Spleen (tissue), 7 donors: Measurements from ENCODE around the gene TAS2R43.
"Not testable (repeated sequence)": the region's sequence is repeated elsewhere in the genome, so short reads cannot be mapped to it uniquely, and the experiment has no call there.

Source experiments
- CTCF ChIP-seq, 11 experiments: fragments of 200-600 bp in 7 of 11; fragments of 450-650 bp in 4 of 11; sonication (generic) in 4 of 11; IDR thresholded peaks in 8 of 11; conservative IDR thresholded peaks in 3 of 11; 1 replicate in 7 of 11; 2 replicates in 4 of 11; pipeline versions ENCODE4 v1.4.0 to v1.8.0; 2016 to 2021; ENCODE audit warnings: antibody characterized with exemption in 11 of 11, inconsistent platforms in 4 of 11, mild to moderate bottlenecking in 1 of 11
- POLR2A ChIP-seq, 3 donors: fragments of 450-650 bp; IDR thresholded peaks; one replicate each; pipeline ENCODE4 v1.5.1; 2017; ENCODE audit warnings: antibody characterized with exemption in 3 of 3, mild to moderate bottlenecking in 1 of 3
- donor health status: DM: no; HTN: no; CAD: no; lungs with moderate emphysema.
- donor health status: DM: no; HTN: no; CAD: no.
- donor health status: DM: no; HTN: no; CAD: no.

GRCh38 chr12:11049806-11050531, 42.1 kb downstream of the TAS2R43 start:
- not testable (repeated sequence) for TF ChIP-seq CTCF (IDR thresholded peaks at IDR 0.05 in 8 of 11, conservative IDR thresholded peaks at IDR 0.05 in 3 of 11); POLR2A (IDR thresholded peaks at IDR 0.05)
